ENCODE data around the gene KIAA1549.

GRCh38 chr7:138887872-138888656, 93.1 kb downstream of the KIAA1549 start:
- TF ChIP-seq CTCF (tag by site-specific recombination; IDR thresholded peaks at IDR 0.05) (no peak), ZNF16 (tag by site-specific recombination; IDR thresholded peaks at IDR 0.05; ENCODE audit: low read depth) (no peak), ZFP3 (tag by site-specific recombination; IDR thresholded peaks at IDR 0.05; ENCODE audit: low read depth) (no peak), ZNF600 (tag by site-specific recombination; IDR thresholded peaks at IDR 0.05) (no peak), INSM2 (tag by site-specific recombination; IDR thresholded peaks at IDR 0.05) (no peak), ZBTB6 (tag by site-specific recombination; IDR thresholded peaks at IDR 0.05) (no peak), PBX3 (CRISPR knock-in tag; IDR thresholded peaks at IDR 0.05) (no peak), ZSCAN30 (tag by site-specific recombination; IDR thresholded peaks at IDR 0.05) (no peak), ZNF18 (tag by site-specific recombination; IDR thresholded peaks at IDR 0.05) (no peak), ELK4 (IDR thresholded peaks at IDR 0.05; ENCODE audit: borderline replicate concordance, low read depth, low read length) (no peak), ZNF629 (tag by site-specific recombination; IDR thresholded peaks at IDR 0.05) (no peak), ZNF24 (tag by site-specific recombination; IDR thresholded peaks at IDR 0.05) (no peak), ZNF23 (tag by site-specific recombination; IDR thresholded peaks at IDR 0.05; ENCODE audit: borderline replicate concordance) (no peak), REST (tag by site-specific recombination; IDR thresholded peaks at IDR 0.05) (no peak)
